Bronchial epithelial cell (primary cell): ENCODE results near the gene MAPK4. TPM values are rescaled to one million over a fixed set of nuclear protein-coding genes. Genes with fewer than 3 reads are reported as not detected.
"Not testable (repeated sequence)": the region's sequence is repeated elsewhere in the genome, so short reads cannot be mapped to it uniquely, and the experiment has no call there.

ENCODE experiments used
- DNase-seq: peaks from one replicate; pipeline ENCODE4 v3.0.0-alpha.2; 2010; ENCODE audit warnings: low read depth
- FAIRE-seq: peaks from 2 replicates; lab custom pipeline; 2011; peaks lifted over from hg19 to GRCh38; lab: Jason Lieb, UNC
- H3K27me3 ChIP-seq: 2 replicates; pipeline ENCODE4 v1.5.1; 2011; ENCODE audit warnings: low read length; ENCODE audit not compliant: control insufficient read depth, insufficient read depth
- H3K36me3 ChIP-seq: 2 replicates; pipeline ENCODE4 v1.5.1; 2011; ENCODE audit warnings: low read length; ENCODE audit not compliant: control insufficient read depth, insufficient read depth
- H3K4me3 ChIP-seq: 2 replicates; pipeline ENCODE4 v1.5.1; 2011; ENCODE audit warnings: mild to moderate bottlenecking, low read depth, low read length, control low read depth
- CTCF ChIP-seq: IDR thresholded peaks from 2 replicates; pipeline ENCODE4 v1.5.1; 2011; ENCODE audit warnings: mild to moderate bottlenecking, moderate library complexity, low read length, control low read depth, inconsistent platforms; ENCODE audit not compliant: insufficient read depth, severe bottlenecking
- total RNA-seq: library from RNA; depleted of rRNA; stranded (reverse); fragments of >200 nt; gene quantifications from 2 replicates; pipeline ENCODE4 v1.2.1, GENCODE V29; 2014

The MAPK4 gene
- total RNA-seq, 1 donor from 2014 or later: not detected

- peak; percentile 40 for FAIRE-seq
- H3K4me3 ChIP-seq: no peak overlapping the region
- H3K27me3 ChIP-seq: peaks cover 4% of the 10 kb centered on the region
- DNase-seq: no peak
- no peaks in the 10 kb centered on the region for H3K36me3 ChIP-seq
- no peak for TF ChIP-seq CTCF
These were observed 146.8 kb downstream of the MAPK4 start for GRCh38 chr18:50706651-50707050.

GRCh38 chr18:50707297-50707696 is 147.4 kb downstream of the MAPK4 start:
- not testable (repeated sequence) for H3K36me3 ChIP-seq, H3K27me3 ChIP-seq, DNase-seq, H3K4me3 ChIP-seq, FAIRE-seq

- Histone ChIP-seq H3K27me3 (peaks cover 4% of the 10 kb centered on the region), H3K36me3 (no peaks in the 10 kb centered on the region), H3K4me3 (no peak overlapping the region)
- DNase-seq: peak; percentile 52
- FAIRE-seq: no peak
- no peak for TF ChIP-seq CTCF
These were observed 148.1 kb downstream of the MAPK4 start for GRCh38 chr18:50707855-50708469.

- peaks cover 4% of the 10 kb centered on the region for H3K27me3 ChIP-seq
- DNase-seq (no peak), FAIRE-seq (no peak)
- H3K4me3 ChIP-seq: no peak overlapping the region
- no peaks in the 10 kb centered on the region for H3K36me3 ChIP-seq
- no peak for TF ChIP-seq CTCF
These were observed 149.3 kb downstream of the MAPK4 start for GRCh38 chr18:50709193-50709592.

- H3K27me3 ChIP-seq: peaks cover 3% of the 10 kb centered on the region
- H3K36me3 ChIP-seq: no peaks in the 10 kb centered on the region
- no peak overlapping the region for H3K4me3 ChIP-seq
- TF ChIP-seq CTCF: no peak
- no peak for FAIRE-seq
- DNase-seq: no peak
These were observed 151.5 kb downstream of the MAPK4 start for GRCh38 chr18:50711386-50711785.

GRCh38 chr18:50715919-50716318 is 156.0 kb downstream of the MAPK4 start:
- TF ChIP-seq CTCF: no peak
- Histone ChIP-seq H3K4me3 (no peak overlapping the region), H3K27me3 (no peaks in the 10 kb centered on the region), H3K36me3 (no peaks in the 10 kb centered on the region)
- DNase-seq (no peak), FAIRE-seq (peak; percentile 80)
